Thyroid gland (tissue), 4 donors: ENCODE results near the gene CRACR2B. TPM values are rescaled to one million over a fixed set of nuclear protein-coding genes. Genes with fewer than 3 reads are reported as not detected.

Source experiments
- DNase-seq, 2 donors: peaks; one replicate each; pipeline ENCODE4 v3.0.0-alpha.2; 2019
- H3K27ac ChIP-seq, 3 donors: fragments of 200-600 bp; sonication (generic); 1 replicate in 2 of 3; 2 replicates in 1 of 3; pipeline ENCODE4 v1.5.1; 2016 to 2019; ENCODE audit warnings: mild to moderate bottlenecking in 1 of 3, moderate library complexity in 1 of 3
- H3K27me3 ChIP-seq: fragments of 200-600 bp; sonication (generic); one replicate; pipeline ENCODE4 v1.5.1; 2019
- H3K36me3 ChIP-seq, 2 donors: fragments of 200-600 bp; sonication (generic); one replicate each; pipeline ENCODE4 v1.5.1; 2016 to 2019
- H3K4me1 ChIP-seq, 2 donors: fragments of 200-600 bp; sonication (generic); one replicate each; pipeline ENCODE4 v1.5.1; 2017 to 2019
- H3K4me3 ChIP-seq, 3 donors: fragments of 200-600 bp; sonication (generic); replicated peaks in 1 of 3; 1 replicate in 2 of 3; 2 replicates in 1 of 3; pipeline ENCODE4 v1.5.1; 2016; ENCODE audit warnings: mild to moderate bottlenecking in 1 of 3
- H3K9me3 ChIP-seq: fragments of 200-600 bp; sonication (generic); one replicate; pipeline ENCODE4 v1.5.1; 2017
- CTCF ChIP-seq, 6 experiments: fragments of 200-600 bp in 3 of 6; fragments of 450-650 bp in 3 of 6; sonication (generic) in 3 of 6; IDR thresholded peaks; one replicate each; pipeline ENCODE4 v1.5.1; 2016 to 2019; ENCODE audit warnings: antibody characterized with exemption in 6 of 6, mild to moderate bottlenecking in 2 of 6, inconsistent platforms in 1 of 6, moderate library complexity in 1 of 6
- POLR2A ChIP-seq, 2 donors: fragments of 450-650 bp; IDR thresholded peaks; one replicate each; pipeline ENCODE4 v1.6.1; 2017; ENCODE audit warnings: antibody characterized with exemption in 2 of 2, mild to moderate bottlenecking in 2 of 2, moderate library complexity in 1 of 2
- WGBS, 2 donors: methylation state at CpG; one replicate each; pipeline ENCODE4 v1.1.5; 2017; 5-methylcytosine and 5-hydroxymethylcytosine counted together
- intact Hi-C: fragments of 100-400 bp; cut with DNase I; formaldehyde crosslinking; loops from one replicate; pipeline ENCODE4 v1.15.1; 2023
- total RNA-seq, 4 donors: library from RNA; depleted of rRNA; stranded (reverse); fragments of >200 nt; gene quantifications; one replicate each; pipeline ENCODE4 v1.2.3, GENCODE V29; 2016

The CRACR2B gene
- total RNA-seq, 4 donors from 2014 or later, result 4.1 to 21.2 (median 12.3) TPM

DNA sequence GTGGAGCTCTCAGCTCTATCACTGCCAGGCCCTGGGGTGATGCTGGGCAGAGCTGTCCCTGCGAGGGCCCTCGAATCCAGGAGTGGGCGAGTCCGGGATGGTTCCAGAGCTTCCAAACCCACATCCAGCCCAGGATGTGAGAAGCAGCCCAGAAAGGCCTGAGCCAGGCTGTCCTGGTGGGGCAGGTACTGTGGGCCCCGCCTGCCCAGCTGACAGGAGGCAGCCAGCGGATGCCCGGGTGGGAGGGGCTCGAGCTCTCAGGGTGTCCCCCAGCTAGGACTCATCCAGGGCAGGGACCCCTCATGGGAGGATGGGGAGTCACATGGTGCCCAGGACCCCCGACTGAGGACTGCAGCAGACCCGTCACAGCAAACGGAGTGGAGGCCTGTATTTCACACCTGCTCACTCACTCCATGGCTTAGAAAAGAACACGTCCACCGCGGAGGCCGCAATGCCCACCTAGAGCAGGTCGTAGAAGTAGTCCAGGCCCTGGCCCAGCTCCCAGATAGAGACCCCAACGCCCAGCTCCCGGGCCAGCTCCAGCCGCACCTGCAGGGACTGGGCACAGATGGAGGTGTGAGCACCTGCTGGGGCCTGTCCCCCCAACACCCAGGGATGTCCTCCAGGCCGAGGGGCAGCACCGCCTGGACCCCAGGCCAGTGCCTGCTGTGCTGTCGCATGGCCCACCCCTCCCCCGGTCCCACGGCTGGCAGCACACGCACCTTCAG, 41.8 kb downstream of the CRACR2B start:
- Histone ChIP-seq H3K27ac (no peak overlapping the region), H3K27me3 (no peaks in the 10 kb centered on the region), H3K4me3 (no peak overlapping the region), H3K9me3 (no peaks in the 10 kb centered on the region), H3K36me3 (peaks cover under 1 to 12% of the 10 kb centered on the region in 2 donors), H3K4me1 (no peaks in the 10 kb centered on the region)
- WGBS, 2 donors, result 83 to 90% methylated on average over 4 to 14 of the region's 25 CpGs
- DNase-seq, result no peak
- intact Hi-C loops, result no loop called here
- TF ChIP-seq CTCF (IDR thresholded peaks at IDR 0.05), result no peak
- no peak for TF ChIP-seq POLR2A (IDR thresholded peaks at IDR 0.05)

DNA sequence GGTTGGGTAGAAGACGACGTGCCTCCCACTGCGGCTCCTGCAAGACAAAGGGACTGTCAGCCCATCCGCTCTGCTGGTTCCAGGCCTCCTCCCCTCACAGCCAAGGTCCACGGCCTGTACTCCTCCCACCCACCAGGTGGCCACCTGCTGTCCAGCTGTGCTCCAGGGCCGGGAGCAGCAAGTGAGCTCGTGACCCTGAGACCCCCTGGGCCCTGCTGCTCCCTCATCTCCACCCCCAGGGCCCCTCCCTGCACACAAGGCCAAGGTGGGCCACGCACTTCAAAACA, 42.4 kb downstream of the CRACR2B start:
- no peak overlapping the region for H3K27ac ChIP-seq
- intact Hi-C loops, result no loop called here
- DNase-seq, result no peak
- H3K4me3 ChIP-seq, result no peak overlapping the region
- no peaks in the 10 kb centered on the region for H3K9me3 ChIP-seq
- peaks cover 0 to 9% of the 10 kb centered on the region in 2 donors for H3K36me3 ChIP-seq
- no peaks in the 10 kb centered on the region for H3K27me3 ChIP-seq
- TF ChIP-seq CTCF (IDR thresholded peaks at IDR 0.05), result peak in 1 of 6 experiments; percentile 8
- no peak for TF ChIP-seq POLR2A (IDR thresholded peaks at IDR 0.05)
- no peaks in the 10 kb centered on the region for H3K4me1 ChIP-seq
- 81 to 92% methylated on average over 4 to 6 of the region's 8 CpGs for WGBS, 2 donors

GRCh38 chr11:870418-870817, 42.7 kb downstream of the CRACR2B start:
- no peaks in the 10 kb centered on the region for H3K27me3 ChIP-seq
- intact Hi-C loops, result no loop called here
- H3K36me3 ChIP-seq, result peaks cover 0 to 6% of the 10 kb centered on the region in 2 donors
- no peaks in the 10 kb centered on the region for H3K9me3 ChIP-seq
- DNase-seq, result no peak
- 72 to 93% methylated on average over 3 to 5 of the region's 8 CpGs for WGBS, 2 donors
- H3K27ac ChIP-seq, result no peak overlapping the region
- H3K4me1 ChIP-seq, result no peaks in the 10 kb centered on the region
- TF ChIP-seq POLR2A (IDR thresholded peaks at IDR 0.05) (no peak), CTCF (IDR thresholded peaks at IDR 0.05) (no peak)
- H3K4me3 ChIP-seq, result no peak overlapping the region

- H3K27me3 ChIP-seq, result no peaks in the 10 kb centered on the region
- no peak for TF ChIP-seq CTCF (IDR thresholded peaks at IDR 0.05)
- no peak for TF ChIP-seq POLR2A (IDR thresholded peaks at IDR 0.05)
- no peak overlapping the region for H3K27ac ChIP-seq
- H3K4me3 ChIP-seq, result no peak overlapping the region
- DNase-seq, result no peak
- H3K4me1 ChIP-seq, result no peaks in the 10 kb centered on the region
- intact Hi-C loops, result no loop called here
- no peaks in the 10 kb centered on the region for H3K36me3 ChIP-seq
- no peaks in the 10 kb centered on the region for H3K9me3 ChIP-seq
- WGBS, 2 donors, result 82 to 85% methylated on average over 7 to 9 of the region's 9 CpGs
These were observed 43.8 kb downstream of the CRACR2B start for GRCh38 chr11:871472-871871.

DNA sequence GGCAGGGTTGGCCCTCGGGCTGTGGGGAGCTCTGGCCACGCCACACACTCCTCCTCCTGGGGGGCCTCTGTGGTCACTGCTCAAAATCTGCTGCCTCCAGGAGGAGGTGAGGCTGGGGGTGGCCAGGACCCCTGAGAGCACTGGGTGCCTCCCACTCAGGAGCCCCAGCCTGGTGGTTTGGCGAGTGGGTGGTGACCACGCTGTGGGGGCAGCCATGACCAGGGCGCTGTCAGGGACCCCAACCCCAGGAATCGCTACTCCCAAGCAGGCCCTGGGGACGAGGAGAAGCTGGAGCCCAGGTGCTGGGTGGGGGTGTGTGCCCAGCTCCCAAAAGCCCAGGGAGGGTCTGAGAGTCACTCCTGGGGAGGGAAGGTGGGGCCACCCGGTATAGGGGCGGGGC, 45.1 kb downstream of the CRACR2B start:
- Histone ChIP-seq H3K27ac (no peak overlapping the region), H3K36me3 (no peaks in the 10 kb centered on the region), H3K27me3 (no peaks in the 10 kb centered on the region), H3K4me1 (no peaks in the 10 kb centered on the region), H3K4me3 (no peak overlapping the region), H3K9me3 (no peaks in the 10 kb centered on the region)
- intact Hi-C loops, result no loop called here
- 91 to 95% methylated on average over 6 to 8 of the region's 9 CpGs for WGBS, 2 donors
- DNase-seq, result no peak
- TF ChIP-seq POLR2A (IDR thresholded peaks at IDR 0.05), result no peak
- TF ChIP-seq CTCF (IDR thresholded peaks at IDR 0.05), result no peak
